Stimulated activated CD4-positive, alpha-beta T cell treated with anti-CD3 and anti-CD28 coated beads, TNF-alpha, amount 100 ng/mL, for 48 hours (primary cell): ENCODE measurements around the gene MESD.

Source experiments
- DNase-seq, 3 donors: peaks; one replicate each; pipeline ENCODE4 v3.0.0-alpha.2; 2020; ENCODE audit warnings: low read depth in 3 of 3

MESD gene

DNA sequence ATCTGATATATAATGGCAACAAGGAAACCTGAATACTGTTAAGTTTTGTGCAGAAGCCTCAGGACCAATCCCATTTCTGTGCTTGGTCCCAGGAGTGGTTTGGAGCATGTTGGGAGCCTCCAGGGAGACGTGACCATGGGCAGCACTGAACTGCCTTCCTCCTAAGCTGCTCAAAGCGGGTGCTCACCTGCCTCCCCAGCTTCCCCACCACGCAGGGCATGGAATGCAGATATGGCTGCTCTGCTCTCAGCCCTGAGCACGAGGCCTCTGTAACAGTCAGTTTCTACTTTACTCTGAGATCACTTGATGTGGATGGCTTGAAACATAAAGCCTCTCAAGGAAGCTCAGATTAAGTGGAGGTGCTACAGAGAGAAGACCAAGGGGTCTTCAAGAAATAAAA, 49.3 kb downstream of the MESD start:
- DNase-seq, result no peak

DNA sequence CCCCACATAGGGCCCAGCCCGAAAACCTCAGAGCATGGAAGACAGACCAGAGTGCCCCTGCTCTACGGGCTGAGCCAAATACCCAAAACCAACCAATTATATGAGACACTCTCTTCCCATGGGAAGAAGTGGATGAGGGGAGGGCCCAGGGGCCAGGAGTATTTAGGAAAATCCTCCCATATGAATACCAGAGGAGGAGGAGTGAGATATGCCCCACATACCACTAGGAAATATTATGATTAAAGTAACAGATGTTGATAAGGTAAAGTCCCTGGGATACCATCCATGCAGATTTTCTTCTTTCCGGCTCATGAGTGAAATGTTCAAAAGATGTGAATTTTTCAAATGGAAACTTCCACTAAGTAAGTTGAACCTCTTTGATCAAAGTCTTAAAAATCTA, 50.4 kb downstream of the MESD start:
- no peak for DNase-seq

DNA sequence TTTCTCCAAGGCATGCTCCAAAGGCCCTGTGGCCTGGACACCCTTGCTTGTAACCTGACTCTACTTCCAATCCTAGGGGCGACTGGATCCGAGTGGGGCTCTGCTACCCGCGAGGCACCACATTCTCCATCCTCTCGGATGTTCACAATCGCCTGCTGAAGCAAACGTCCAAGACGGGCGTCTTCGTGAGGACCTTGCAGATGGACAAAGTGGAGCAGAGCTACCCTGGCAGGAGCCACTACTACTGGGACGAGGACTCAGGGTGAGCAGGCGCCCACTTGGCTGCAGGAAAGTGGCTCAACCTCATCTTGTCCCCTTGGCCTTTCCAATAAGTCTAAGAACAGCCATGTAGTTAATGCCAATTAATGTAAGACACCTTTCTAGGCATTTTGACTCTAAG, 51.9 kb downstream of the MESD start:
- DNase-seq, result no peak

DNA sequence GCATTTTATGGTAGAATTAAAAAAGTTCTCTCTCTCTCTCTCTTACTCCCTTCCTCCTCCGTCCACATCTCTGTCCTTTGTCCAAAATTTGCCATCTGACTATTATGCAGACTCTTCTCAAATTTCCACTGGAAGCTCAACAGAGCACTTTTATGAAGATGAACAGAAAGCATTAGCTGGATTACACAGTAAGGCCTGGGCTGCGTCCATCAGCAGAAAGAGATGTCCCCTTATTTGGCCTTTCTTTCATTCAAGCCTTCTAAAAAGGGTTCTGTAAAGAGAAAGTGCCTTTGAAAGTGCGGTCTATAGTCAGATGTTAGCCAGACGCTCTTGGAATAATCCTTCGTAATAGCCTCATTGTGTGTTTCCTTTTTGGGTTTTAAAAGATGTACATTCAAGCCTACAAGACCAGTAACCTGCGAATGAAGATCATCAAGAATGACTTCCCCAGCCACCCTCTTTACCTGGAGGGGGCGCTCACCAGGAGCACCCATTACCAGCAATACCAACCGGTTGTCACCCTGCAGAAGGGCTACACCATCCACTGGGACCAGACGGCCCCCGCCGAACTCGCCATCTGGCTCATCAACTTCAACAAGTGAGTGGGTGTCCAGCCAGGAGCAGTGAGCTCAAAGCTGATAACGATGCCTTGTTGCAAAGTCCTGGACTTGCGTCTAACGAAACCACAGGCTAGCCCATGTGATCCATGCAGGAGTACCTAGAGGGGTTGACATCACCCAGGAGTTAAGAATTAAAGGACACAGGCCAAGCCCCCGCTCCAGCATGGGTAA, 53.1 kb downstream of the MESD start:
- DNase-seq, result no peak

DNA sequence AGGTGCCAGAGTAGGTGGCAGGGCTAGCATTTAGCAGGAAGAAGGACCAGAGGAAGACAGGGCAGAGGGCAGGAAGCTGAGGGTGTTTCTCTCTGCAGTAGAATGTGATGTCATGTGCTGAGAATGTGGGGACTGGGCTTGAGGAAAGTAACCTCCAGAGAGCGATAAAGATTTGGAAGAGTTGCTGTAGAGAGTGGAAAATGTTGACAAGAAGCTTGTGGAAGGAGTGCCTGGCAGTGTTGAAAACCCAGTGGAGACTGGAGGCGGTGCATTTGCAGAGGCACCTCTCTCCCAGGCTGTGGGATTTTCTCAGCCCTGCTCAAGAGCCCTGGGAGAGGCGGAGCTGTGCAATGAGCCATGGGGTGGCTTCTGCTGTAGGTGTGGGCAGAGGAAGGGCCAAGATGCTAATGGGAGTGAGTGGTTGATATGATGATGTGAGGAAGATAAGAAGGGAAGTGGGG, 54.8 kb downstream of the MESD start:
- DNase-seq, result no peak

DNA sequence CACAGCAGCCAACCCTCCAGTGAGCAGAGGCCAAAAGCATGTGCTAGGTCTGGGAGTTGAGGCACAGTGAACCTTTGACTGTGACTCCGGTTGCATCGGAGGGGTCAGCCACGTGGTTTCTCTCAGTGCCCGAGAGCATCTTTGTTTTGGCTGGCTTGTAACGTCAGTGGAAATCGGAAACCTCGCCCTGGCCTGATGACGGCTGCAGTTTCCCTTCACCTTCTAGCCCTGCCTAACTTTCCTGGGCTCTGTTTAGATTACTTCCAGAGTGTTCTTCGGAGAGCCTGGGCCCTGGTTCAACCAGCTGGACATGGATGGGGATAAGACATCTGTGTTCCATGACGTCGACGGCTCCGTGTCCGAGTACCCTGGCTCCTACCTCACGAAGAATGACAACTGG, 56.6 kb downstream of the MESD start:
- DNase-seq, result no peak

DNA sequence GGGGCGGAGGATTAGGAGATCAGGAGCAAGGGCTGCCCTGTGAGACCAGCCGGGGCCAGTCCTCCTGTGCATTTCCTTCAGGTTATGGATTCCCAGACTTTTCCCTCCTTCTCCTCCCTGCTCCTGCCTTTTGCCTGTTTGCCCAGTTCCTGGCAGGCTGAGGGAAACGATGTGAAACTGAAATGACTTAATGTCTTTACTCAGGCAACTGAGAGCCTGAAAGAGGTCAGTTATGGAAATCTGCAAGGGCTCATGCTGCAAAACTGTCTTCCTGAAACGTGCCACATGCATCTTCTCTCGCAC, 57.2 kb downstream of the MESD start:
- DNase-seq, result no peak

DNA sequence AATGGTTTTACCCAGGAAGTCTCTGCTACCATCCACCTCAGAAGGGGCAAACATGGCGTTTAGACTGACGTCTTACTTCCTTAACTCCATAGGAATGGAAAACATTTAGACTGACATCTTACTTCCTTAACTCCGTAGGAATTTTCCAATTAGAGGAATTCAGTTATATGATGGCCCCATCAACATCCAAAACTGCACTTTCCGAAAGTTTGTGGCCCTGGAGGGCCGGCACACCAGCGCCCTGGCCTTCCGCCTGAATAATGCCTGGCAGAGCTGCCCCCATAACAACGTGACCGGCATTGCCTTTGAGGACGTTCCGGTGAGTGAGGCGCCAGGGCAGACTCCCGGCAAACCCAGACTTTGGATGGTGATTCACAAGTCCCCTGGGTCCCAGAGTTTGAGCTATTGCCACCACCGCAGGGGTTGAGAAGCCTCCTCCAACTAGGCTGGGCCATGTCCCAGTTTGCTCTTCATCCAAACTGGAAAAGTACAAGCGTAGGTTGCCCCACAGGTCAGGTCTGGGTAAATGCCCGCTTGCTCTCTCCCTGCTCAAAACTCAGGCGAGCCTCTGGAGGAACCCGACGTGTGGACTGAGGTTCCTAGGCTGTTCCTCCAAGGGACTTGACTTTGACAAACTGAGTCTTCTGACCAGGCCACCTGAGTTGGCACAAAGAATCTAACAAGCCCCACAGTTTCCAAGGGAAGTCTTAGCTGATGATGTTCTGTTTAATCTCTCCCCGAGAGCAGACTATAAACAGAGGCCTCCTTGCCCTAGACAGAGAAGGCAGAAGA, 57.7 kb downstream of the MESD start:
- DNase-seq, result no peak

DNA sequence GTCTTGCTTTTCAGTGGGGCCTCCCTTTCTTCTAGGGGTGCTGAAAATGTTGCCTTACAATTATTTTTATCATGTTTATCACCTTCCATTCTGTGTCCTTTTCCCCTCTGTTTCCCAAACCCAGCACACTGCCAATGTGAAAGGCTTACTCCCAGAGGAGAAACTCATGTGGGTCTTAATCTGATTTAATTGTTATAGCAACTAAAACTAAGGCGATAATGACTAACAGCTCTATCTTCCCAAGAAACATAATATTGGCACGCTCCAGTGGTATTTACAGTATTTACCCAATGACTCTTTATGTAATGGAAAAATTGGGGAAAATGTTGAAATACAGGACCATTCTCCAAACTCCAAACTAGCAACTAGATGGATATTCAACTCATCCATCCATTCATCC, 58.4 kb downstream of the MESD start:
- no peak for DNase-seq

DNA sequence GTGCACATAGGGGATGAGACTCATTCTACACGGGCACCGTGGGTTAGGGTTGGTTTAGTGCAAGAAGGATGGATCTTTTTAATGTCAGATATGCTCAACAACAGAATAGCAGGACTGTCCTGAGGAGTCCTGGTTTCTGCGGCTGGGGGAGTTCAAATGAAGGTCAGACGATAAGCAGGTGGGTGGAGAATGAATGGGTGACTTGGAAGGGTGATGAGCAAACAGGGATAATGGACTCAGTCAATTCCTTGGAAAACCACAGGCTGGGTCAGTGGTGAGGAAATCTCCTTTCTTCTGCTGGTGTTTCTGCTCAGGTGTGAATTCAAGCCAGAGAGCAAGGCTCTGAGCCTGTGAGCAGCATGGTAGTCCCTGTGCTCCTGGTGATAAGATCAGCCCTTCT, 59.9 kb downstream of the MESD start:
- DNase-seq, result no peak

DNA sequence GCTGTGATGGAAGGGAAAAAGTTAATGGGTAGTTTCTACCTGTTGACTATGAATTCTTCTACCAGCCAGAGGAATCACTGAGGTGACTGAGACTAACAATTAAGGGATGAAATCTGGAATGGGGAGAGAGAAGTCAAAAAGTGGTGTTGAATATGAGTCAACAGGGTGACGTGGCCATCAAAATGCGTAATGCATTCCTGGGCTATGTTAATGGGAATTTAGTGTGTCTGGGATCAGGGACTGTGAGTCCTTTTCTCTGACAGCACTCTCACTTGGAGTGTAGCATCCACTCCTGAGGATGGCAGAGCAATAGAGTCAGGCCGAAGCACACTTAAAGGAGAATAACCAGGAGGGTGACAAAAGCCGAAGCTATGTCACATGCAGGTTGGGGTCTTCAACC, 60.4 kb downstream of the MESD start:
- no peak for DNase-seq

DNA sequence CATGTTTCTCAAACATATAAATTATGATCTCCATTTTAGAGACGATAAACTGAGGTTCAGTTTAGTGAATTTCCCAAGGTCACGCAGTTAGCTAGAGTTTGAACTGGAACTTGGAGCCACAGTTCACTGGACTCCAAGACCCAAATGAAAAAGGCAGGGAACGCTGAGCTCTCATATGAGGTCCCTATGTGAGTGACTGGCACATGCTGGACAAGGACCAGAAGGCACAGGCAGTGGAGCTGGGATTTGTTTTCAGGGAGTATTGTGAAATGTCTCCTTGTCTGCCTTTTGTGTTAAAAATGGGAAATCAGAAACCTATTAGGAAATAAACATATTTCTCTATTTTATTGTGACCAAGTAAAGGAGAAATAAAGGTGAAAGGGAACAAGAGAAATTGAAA, 63.5 kb downstream of the MESD start:
- DNase-seq, result no peak

DNA sequence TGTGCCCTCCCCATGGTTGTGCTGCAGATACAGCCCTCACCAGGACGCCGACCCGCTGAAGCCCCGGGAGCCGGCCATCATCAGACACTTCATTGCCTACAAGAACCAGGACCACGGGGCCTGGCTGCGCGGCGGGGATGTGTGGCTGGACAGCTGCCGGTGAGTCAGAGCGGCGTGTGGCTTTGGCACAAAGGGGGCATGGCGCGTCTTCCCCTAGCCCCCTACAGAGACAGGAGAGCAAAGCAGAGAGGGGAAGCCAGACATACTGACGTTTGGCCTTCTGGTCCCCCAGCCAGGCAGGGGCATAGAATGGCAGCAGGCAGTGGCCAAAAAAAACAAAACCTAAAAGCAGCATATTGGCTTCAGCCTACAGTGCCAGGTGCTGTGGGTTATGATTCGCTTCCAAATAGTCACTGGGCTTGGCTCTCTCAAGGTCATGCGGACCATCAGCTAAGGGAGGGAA, 64.0 kb downstream of the MESD start:
- DNase-seq, result no peak

DNA sequence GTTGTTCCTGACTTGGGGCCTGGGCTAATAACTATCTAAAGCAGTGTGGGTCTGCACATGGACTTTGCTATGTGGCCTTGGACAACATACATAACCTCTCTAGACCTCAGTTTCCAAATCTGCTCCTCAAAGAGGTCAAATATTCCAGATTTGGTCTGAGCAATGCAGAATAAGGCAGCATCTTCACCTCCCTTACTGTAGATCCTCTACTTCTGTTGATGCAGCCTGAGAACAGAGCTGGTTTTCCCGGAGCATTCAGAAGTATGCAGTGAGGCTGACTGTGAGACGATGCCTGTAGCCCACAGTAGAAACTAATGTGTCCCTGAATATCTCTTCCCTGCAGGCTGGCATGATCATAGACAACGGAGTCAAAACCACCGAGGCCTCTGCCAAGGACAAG, 65.3 kb downstream of the MESD start:
- DNase-seq, result no peak

DNA sequence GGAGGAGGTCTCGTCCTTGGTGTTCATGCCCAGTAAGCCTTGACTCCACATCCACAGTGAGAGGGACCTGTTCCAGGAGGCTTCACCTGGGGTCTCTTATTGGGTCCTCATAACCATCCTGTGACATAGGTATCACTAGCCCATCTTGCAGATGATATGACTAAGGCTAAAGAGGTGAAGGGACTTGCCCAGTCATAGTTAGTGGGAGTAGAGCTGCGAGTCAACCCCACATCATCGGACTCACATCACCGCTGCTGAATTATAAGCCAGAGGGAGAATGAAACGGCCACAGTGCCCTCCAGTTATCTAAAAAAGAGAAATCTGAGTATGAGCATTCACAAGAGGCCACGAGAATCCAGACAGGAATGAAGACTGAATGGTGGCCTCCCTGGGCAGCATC, 66.0 kb downstream of the MESD start:
- DNase-seq, result no peak

DNA sequence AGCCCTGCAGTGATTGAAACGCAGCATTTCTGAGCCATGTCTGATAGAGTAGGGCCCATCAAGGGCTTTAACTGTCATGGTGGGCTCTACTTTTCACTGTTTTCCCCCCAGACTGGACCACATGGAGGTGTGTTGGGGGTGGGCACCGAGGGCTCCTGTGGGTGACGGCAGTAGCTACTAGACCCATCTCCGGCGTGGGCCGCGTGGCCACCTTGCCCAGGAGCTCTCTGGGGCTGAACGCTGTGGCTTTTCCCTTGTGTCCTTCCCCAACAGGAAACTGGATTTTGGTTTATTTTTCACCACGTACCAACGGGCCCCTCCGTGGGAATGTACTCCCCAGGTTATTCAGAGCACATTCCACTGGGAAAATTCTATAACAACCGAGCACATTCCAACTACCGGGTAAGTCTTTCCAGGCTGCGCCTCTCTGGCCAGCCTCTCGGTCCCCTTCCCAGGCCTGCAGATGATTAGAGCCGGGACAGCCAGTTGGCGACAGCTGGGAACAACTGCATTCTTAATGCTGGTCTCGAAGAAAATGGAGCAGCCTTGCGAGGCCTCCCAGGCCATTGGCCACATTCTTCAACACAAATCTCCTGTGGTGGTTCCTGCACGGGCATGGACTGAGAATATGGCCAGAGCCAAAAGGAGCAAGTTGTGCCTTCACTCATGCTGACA, 67.7 kb downstream of the MESD start:
- DNase-seq, result no peak

DNA sequence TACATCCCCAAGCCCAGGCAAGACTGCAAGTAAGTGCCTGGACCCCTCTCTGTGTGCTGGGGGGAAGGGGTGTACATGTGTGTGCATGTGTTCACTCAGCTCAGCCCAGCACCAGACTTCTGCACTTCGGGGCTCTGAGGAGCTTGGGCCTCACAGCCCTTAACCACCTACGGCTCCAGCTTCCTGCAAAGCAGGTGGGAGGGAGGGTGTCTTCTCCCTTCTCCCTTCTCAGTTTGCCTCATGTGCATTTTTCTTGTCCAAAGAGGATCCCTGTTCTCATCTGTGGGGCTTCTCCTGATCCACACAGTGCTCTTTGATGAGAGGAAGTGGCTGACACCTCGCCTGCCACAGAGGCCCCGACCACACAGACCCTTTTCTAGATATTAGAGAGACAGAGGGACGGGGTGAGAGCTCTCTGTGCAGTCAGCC, 69.3 kb downstream of the MESD start:
- no peak for DNase-seq

DNA sequence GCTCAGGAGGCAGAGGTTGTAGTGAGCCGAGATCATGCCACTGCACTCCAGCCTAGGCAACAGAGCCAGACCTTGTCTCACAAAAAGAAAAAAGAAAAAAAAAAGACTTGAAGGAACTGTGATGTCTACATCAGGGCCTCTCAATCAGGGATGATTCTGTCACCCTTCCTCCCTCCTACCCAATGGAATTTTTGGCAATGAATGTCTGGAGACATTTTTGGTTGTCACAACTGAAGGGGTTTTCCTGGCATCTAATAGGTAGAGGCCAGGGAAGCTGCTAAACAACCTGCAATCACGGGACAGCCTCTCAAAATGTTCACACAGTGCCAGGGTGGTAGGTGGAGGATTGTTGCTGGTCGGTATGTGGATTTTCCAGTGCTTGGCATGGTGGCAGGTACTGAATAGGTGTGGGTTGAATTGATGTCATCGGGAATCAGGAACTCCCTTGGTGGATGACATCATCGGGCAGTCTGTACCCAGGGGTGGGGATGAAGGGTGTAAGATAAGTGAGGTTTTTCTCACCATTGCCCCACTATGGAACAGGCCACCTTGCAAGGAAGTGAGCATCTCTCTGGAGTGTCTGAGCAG, 71.3 kb downstream of the MESD start:
- DNase-seq, result no peak

DNA sequence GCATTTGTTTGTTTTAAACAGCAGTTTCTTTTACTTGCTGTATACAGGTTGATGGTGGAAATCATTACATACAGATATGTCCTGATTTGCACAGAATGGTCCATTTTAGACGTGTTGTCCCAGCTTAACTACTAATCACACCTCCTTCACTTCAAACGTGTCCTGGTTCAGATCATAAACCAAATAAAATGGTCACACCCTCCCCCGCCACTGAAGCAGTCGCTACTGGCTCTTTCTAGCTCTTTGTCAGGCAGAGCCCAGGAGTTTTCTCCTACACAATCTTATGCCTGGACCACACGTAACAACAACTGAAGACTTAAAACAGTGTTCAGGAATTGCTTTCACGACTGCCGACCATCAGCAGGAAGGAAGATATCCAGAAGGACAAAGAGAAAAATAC, 73.6 kb downstream of the MESD start:
- DNase-seq, result no peak

DNA sequence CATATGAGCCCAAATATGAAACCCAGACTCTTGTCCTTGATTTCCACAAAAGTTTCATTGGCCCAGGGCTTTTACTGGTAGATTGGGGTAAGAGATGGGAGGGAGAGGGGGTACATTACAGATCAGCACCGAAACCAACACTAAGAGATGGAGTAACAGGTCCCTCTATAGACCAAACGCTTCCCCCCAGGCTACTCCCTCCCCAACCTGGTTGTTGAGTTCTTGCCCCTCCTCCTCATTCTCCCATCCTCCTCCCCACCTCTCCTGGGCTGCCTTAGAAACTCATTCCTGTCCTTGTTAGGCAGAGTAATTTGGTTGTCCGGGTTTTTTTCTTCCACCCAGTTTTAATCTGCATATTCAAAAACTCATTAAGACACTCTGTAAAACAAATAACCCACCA, 74.1 kb downstream of the MESD start:
- no peak for DNase-seq

DNA sequence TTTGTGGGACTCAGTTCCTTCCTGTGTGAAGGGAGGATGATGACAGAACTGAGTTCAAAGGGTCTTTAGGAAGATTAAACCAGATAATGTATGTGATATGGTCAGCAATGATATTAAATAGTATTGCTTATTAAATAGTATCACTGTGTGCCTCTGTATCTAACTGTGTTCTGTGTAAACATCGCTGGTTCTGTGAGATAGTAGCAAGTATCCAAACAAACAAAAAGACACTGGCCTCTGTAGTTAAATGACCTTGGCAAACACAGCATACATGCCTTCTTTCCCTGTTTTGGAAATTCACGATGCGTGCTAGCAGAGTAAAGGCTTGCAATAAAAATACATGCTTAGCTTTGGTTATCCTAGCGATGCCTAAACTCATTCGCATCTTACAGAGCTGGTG, 76.1 kb downstream of the MESD start:
- no peak for DNase-seq

DNA sequence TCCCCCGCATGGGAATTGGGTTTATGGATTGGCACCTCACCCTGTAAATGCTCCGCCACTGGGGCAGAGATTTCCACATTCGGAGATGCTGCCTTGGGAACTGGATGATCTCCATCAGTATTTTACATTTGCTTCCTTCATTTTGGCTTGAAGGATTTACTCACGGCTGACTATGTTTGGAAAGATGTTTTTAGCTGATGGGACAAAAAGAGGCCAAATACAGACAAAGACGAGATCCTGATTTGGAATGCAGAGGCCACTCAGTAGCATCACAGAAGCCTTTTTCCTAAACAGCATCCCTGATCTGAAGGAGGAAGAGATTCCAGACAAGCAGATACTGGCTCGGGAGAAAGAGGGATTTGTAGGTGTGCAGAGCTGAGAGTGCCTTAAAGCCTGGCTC, 76.9 kb downstream of the MESD start:
- no peak for DNase-seq
